GM12875 (cell line): ENCODE data around the gene USP35.

ENCODE experiments used
- H3K4me3 ChIP-seq: one replicate; pipeline ENCODE4 v1.5.1; 2011; ENCODE audit warnings: low read depth, low read length, control low read depth
- CTCF ChIP-seq: IDR thresholded peaks from 2 replicates; pipeline ENCODE4 v1.5.1; 2011; ENCODE audit warnings: low read depth, mild to moderate bottlenecking, control low read depth, inconsistent platforms, low read length, moderate library complexity, borderline replicate concordance; ENCODE audit not compliant: insufficient read depth

The USP35 gene

GRCh38 chr11:78253797-78254196 is 65.1 kb downstream of the USP35 start:
- TF ChIP-seq CTCF = no peak
- no peak overlapping the region for H3K4me3 ChIP-seq

- no peak for TF ChIP-seq CTCF
These were observed 65.5 kb downstream of the USP35 start for GRCh38 chr11:78254268-78254667.

GRCh38 chr11:78255919-78256318 is 67.2 kb downstream of the USP35 start:
- TF ChIP-seq CTCF = no peak
- no peak overlapping the region for H3K4me3 ChIP-seq

More at GRCh38 chr11:78254268-78254667, 65.5 kb downstream of the USP35 start:
- no peak overlapping the region for H3K4me3 ChIP-seq

- no peak overlapping the region for H3K4me3 ChIP-seq
- no peak for TF ChIP-seq CTCF
These were observed 68.2 kb downstream of the USP35 start for GRCh38 chr11:78256962-78257361.

GRCh38 chr11:78257654-78258053 is 68.9 kb downstream of the USP35 start:
- no peak for TF ChIP-seq CTCF
- no peak overlapping the region for H3K4me3 ChIP-seq

- no peak for TF ChIP-seq CTCF
- H3K4me3 ChIP-seq = no peak overlapping the region
These were observed 71.2 kb downstream of the USP35 start for GRCh38 chr11:78259777-78260487.

GRCh38 chr11:78261367-78261766 is 72.6 kb downstream of the USP35 start:
- H3K4me3 ChIP-seq = no peak overlapping the region
- no peak for TF ChIP-seq CTCF
